ENCODE data around the gene C10orf105.

DNA sequence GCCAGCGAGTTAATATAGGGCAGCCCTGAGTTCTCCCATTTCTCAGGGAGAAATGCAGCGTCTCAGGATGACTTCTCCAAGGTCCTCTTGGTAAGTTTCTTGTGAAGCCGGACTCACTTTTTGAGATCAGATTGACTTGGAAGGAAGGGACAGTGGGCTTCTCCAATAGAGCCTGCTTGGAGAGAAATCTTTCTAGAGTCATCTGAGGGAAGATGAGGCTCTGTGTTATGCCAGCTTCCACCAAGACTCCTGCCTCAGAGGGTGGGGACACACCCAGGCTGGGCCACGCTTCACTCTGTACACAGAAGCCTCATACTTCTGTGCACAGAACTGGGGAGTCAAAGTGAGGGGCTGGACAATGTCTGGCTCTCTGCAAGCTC lies 5.6 kb downstream of the C10orf105 start:
- TF ChIP-seq, protein P1, sequence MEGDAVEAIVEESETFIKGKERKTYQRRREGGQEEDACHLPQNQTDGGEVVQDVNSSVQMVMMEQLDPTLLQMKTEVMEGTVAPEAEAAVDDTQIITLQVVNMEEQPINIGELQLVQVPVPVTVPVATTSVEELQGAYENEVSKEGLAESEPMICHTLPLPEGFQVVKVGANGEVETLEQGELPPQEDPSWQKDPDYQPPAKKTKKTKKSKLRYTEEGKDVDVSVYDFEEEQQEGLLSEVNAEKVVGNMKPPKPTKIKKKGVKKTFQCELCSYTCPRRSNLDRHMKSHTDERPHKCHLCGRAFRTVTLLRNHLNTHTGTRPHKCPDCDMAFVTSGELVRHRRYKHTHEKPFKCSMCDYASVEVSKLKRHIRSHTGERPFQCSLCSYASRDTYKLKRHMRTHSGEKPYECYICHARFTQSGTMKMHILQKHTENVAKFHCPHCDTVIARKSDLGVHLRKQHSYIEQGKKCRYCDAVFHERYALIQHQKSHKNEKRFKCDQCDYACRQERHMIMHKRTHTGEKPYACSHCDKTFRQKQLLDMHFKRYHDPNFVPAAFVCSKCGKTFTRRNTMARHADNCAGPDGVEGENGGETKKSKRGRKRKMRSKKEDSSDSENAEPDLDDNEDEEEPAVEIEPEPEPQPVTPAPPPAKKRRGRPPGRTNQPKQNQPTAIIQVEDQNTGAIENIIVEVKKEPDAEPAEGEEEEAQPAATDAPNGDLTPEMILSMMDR (IDR thresholded peaks at IDR 0.05; ENCODE audit: control extremely low read depth in 1 of 3, insufficient read depth in 1 of 3, low read depth in 1 of 3, low read length in 3 of 3) = no peak
- TF ChIP-seq TAF1 (IDR thresholded peaks at IDR 0.05; ENCODE audit: low read depth, low read length) (no peak), CHD1 (IDR thresholded peaks at IDR 0.05; ENCODE audit: low read depth, low read length) (no peak), RNF2 (IDR thresholded peaks at IDR 0.05; ENCODE audit: borderline replicate concordance, low read depth, low read length, missing control alignments, poor library complexity, severe bottlenecking) (no peak), CREB1 (IDR thresholded peaks at IDR 0.05) (no peak), SIRT6 (IDR thresholded peaks at IDR 0.05; ENCODE audit: low read length) (no peak), MAFK (IDR thresholded peaks at IDR 0.05; ENCODE audit: low read depth, low read length) (no peak), POLR2A (IDR thresholded peaks at IDR 0.05; ENCODE audit: control extremely low read depth in 1 of 2, low read depth in 2 of 2, low read length in 2 of 2) (no peak), SP4 (IDR thresholded peaks at IDR 0.05; ENCODE audit: low read length) (no peak), EZH2 (IDR thresholded peaks at IDR 0.05; ENCODE audit: low read depth, low read length, severe bottlenecking) (no peak), USF2 (IDR thresholded peaks at IDR 0.05; ENCODE audit: low read length) (no peak)
